Measurements from ENCODE around the gene MRGPRX4. TPM values are rescaled to one million over a fixed set of nuclear protein-coding genes. Genes with fewer than 3 reads are reported as not detected.
"Not testable (repeated sequence)": the region's sequence is repeated elsewhere in the genome, so short reads cannot be mapped to it uniquely, and the experiment has no call there.

Gene MRGPRX4
- not detected for total RNA-seq

DNA sequence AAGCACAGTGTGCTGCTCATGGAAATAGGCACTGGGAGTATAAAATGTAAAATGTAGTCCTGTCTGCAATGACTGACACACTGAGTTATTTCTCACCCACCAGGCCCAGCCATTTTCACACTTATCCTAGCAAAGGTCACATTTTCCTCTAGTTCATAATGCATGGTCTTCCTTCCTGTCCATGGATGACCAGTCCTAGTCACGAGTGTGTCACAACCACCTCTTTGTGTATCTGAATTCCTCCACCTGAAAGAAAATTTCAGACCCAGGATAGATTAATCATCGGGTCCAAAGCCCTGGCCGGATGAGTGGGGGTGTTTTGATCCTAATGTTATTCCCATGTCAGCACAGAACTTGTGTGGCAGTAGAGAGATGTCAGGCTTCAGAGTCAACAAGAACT, at the start of gene MRGPRX4:
Gene MRGPRX4, plus strand, starts transcription at position 172 of the 400 bp plus-strand sequence. CDS start 420 bp downstream, outside the sequence.
- H3K4me1 ChIP-seq: no peaks in the 10 kb centered on the region
- H3K27ac ChIP-seq: no peak within 1 kb of the TSS
- TF ChIP-seq POLR2A (IDR thresholded peaks at IDR 0.05) (no peak), POLR2AphosphoS5 (IDR thresholded peaks at IDR 0.05) (no peak)
- TF ChIP-seq, protein P1, sequence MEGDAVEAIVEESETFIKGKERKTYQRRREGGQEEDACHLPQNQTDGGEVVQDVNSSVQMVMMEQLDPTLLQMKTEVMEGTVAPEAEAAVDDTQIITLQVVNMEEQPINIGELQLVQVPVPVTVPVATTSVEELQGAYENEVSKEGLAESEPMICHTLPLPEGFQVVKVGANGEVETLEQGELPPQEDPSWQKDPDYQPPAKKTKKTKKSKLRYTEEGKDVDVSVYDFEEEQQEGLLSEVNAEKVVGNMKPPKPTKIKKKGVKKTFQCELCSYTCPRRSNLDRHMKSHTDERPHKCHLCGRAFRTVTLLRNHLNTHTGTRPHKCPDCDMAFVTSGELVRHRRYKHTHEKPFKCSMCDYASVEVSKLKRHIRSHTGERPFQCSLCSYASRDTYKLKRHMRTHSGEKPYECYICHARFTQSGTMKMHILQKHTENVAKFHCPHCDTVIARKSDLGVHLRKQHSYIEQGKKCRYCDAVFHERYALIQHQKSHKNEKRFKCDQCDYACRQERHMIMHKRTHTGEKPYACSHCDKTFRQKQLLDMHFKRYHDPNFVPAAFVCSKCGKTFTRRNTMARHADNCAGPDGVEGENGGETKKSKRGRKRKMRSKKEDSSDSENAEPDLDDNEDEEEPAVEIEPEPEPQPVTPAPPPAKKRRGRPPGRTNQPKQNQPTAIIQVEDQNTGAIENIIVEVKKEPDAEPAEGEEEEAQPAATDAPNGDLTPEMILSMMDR (IDR thresholded peaks at IDR 0.05): no peak
- no peaks in the 10 kb centered on the region for H3K27me3 ChIP-seq
- intact Hi-C loops (cut with DNase I; ENCODE audit: low total_unique reads): no loop called here
- H3K36me3 ChIP-seq: no peaks in the 10 kb centered on the region
- no peaks in the 10 kb centered on the region for H3K9me3 ChIP-seq
- no peak within 1 kb of the TSS for H3K4me3 ChIP-seq
- no peak for DNase-seq (ENCODE audit: low spot score in 2 of 2)

DNA sequence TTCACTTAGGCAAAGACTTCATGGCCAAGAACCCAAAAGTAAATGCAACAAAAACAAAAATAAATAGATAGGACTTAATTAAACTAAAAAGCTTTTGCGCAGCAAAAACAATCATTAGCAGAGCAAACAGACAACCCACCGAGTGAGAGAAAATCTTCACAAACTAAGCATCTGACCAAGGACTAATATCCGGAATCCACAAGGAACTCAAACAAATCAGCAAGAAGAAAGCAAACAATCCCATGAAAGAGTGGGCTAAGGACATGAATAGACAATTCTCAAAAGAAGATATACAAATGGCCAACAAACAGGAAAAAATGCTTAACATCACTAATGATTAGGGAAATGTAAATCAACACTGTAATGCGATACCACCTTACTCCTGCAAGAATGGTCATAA, 41.5 kb upstream of the MRGPRX4 start:
- intact Hi-C loops (cut with DNase I; ENCODE audit: low total_unique reads); H3K36me3 ChIP-seq; H3K4me1 ChIP-seq; DNase-seq (ENCODE audit: low spot score in 2 of 2); H3K27me3 ChIP-seq; H3K4me3 ChIP-seq; H3K27ac ChIP-seq; H3K9me3 ChIP-seq: not testable (repeated sequence)

DNA sequence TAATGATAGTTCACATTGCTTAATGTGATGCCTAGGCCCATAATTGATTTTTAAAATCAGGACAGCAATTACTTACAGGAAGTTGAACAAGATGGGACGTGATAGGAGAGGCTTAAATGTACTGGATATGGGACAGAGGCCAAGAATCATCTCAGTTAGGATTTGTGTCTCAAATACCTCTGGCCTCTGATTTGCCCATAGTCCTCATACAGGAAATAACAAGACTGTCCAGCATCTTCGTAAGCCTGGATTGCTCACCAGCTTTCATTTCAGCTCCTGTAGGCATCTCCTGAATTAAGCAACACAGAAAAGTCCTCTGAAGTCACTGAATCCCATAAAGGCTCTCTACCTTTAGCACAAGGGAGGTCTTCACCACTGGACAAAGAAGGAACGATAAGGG, 40.3 kb upstream of the MRGPRX4 start, which contains the start of gene MRGPRX3:
Gene MRGPRX3, plus strand, starts transcription at position 231 of the 400 bp plus-strand sequence. CDS start 4,632 bp downstream, outside the sequence.
- Histone ChIP-seq H3K9me3 (no peaks in the 10 kb centered on the region), H3K4me1 (no peaks in the 10 kb centered on the region), H3K27ac (no peak within 1 kb of the TSS), H3K27me3 (no peaks in the 10 kb centered on the region), H3K36me3 (no peaks in the 10 kb centered on the region), H3K4me3 (no peak within 1 kb of the TSS)
- intact Hi-C loops (cut with DNase I; ENCODE audit: low total_unique reads): no loop called here
- TF ChIP-seq POLR2AphosphoS5 (IDR thresholded peaks at IDR 0.05): no peak
- no peak for TF ChIP-seq POLR2A (IDR thresholded peaks at IDR 0.05)
- TF ChIP-seq, protein P1 (IDR thresholded peaks at IDR 0.05): no peak
- DNase-seq (ENCODE audit: low spot score in 2 of 2): no peak

DNA sequence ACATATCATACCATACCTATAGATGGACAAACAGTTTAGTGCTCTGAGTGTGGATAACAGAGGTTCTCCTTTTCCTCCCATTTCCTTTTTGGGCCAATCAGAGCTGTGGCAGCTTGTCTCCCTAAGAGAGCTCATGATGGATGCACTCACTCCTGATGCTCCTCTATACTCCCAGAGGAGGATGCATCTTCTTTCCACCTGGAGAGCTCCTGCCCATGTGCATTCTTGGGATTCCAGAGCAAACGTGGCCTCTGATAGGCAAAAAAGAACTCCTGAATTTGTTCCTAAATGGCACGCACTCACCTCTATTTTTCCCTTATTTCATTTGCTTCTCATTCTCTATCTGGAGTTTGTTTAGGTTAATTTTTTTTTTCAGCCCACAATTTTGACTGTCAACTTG, 37.3 kb upstream of the MRGPRX4 start:
- intact Hi-C loops (cut with DNase I; ENCODE audit: low total_unique reads): no loop called here
- DNase-seq (ENCODE audit: low spot score in 2 of 2): no peak
- TF ChIP-seq POLR2AphosphoS5 (IDR thresholded peaks at IDR 0.05) (no peak), POLR2A (IDR thresholded peaks at IDR 0.05) (no peak)
- TF ChIP-seq, protein P1 (IDR thresholded peaks at IDR 0.05): no peak

DNA sequence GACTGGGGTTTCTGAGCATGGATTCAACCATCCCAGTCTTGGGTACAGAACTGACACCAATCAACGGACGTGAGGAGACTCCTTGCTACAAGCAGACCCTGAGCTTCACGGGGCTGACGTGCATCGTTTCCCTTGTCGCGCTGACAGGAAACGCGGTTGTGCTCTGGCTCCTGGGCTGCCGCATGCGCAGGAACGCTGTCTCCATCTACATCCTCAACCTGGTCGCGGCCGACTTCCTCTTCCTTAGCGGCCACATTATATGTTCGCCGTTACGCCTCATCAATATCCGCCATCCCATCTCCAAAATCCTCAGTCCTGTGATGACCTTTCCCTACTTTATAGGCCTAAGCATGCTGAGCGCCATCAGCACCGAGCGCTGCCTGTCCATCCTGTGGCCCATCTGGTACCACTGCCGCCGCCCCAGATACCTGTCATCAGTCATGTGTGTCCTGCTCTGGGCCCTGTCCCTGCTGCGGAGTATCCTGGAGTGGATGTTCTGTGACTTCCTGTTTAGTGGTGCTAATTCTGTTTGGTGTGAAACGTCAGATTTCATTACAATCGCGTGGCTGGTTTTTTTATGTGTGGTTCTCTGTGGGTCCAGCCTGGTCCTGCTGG, 35.3 kb upstream of the MRGPRX4 start:
- no peak for TF ChIP-seq POLR2A (IDR thresholded peaks at IDR 0.05)
- TF ChIP-seq POLR2AphosphoS5 (IDR thresholded peaks at IDR 0.05): no peak
- TF ChIP-seq, protein P1 (IDR thresholded peaks at IDR 0.05): no peak
- H3K9me3 ChIP-seq: no peaks in the 10 kb centered on the region
- DNase-seq (ENCODE audit: low spot score in 2 of 2): no peak
- H3K27me3 ChIP-seq: no peaks in the 10 kb centered on the region
- H3K4me1 ChIP-seq: no peaks in the 10 kb centered on the region
- H3K36me3 ChIP-seq: no peaks in the 10 kb centered on the region
- no peak overlapping the region for H3K4me3 ChIP-seq
- intact Hi-C loops (cut with DNase I; ENCODE audit: low total_unique reads): no loop called here
- H3K27ac ChIP-seq: no peak overlapping the region

More for the DNA sequence above, 37.3 kb upstream of the MRGPRX4 start:
- no peaks in the 10 kb centered on the region for H3K36me3 ChIP-seq
- H3K27ac ChIP-seq: no peak overlapping the region
- no peaks in the 10 kb centered on the region for H3K27me3 ChIP-seq
- H3K9me3 ChIP-seq: no peaks in the 10 kb centered on the region
- no peak overlapping the region for H3K4me3 ChIP-seq
- no peaks in the 10 kb centered on the region for H3K4me1 ChIP-seq

All from breast epithelium (tissue), 4 donors.